ENCODE data around the gene EID1.

EID1 gene

GRCh38 chr15:48913141-48913540 lies 35.2 kb downstream of the EID1 start:
- DNase-seq, result no peak

- no peak for DNase-seq
These were observed 36.8 kb downstream of the EID1 start for GRCh38 chr15:48914717-48915116.

- DNase-seq, result no peak
These were observed 37.9 kb downstream of the EID1 start for GRCh38 chr15:48915861-48916260.

GRCh38 chr15:48916721-48917120 lies 38.8 kb downstream of the EID1 start:
- no peak for DNase-seq

- DNase-seq, result no peak
These were observed 44.1 kb downstream of the EID1 start for GRCh38 chr15:48922046-48922445.

GRCh38 chr15:48924528-48925393 lies 46.8 kb downstream of the EID1 start:
- no peak for DNase-seq

- DNase-seq, result no peak
These were observed 47.8 kb downstream of the EID1 start for GRCh38 chr15:48925714-48926223.

- no peak for DNase-seq
These were observed 51.1 kb downstream of the EID1 start for GRCh38 chr15:48928877-48929538.

- DNase-seq, result no peak
These were observed 51.7 kb downstream of the EID1 start for GRCh38 chr15:48929661-48930060.

Data from GDM1 (cell line).